Endothelial cell of umbilical vein (primary cell): ENCODE measurements around the gene IRF6. TPM values are rescaled to one million over a fixed set of nuclear protein-coding genes. Genes with fewer than 3 reads are reported as not detected.

Source experiments
- BruUV-seq: library from RNA; stranded (reverse); fragments of 400-500 nt; replicated peaks from 2 replicates; lab custom pipeline; 2021; lab: Mats Ljungman, UMichigan
- CTCF ChIA-PET: fragments of 300-600, 350-600 bp; sonication (Branson Sonifier 250); formaldehyde crosslinking; loops from one replicate; lab custom pipeline; 2021; ENCODE audit warnings: antibody characterized with exemption, inconsistent platforms; lab: Charles Lee
- POLR2A ChIA-PET: fragments of 300-600, 350-600 bp; sonication (Branson Sonifier 250); formaldehyde crosslinking; loops from one replicate; lab custom pipeline; 2021; ENCODE audit warnings: antibody characterized with exemption, inconsistent platforms; lab: Charles Lee
- DNase-seq: peaks from one replicate; pipeline ENCODE4 v3.0.0-alpha.2; 2011; ENCODE audit warnings: low read depth, low spot score
- FAIRE-seq: peaks from 2 replicates; lab custom pipeline; 2011; peaks lifted over from hg19 to GRCh38; lab: Jason Lieb, UNC
- H2AFZ ChIP-seq: 2 replicates; pipeline ENCODE4 v1.6.0; 2012; ENCODE audit warnings: low read depth, low read length, control low read depth, inconsistent platforms
- H3K27ac ChIP-seq: 2 replicates; pipeline ENCODE4 v1.5.1; 2011; ENCODE audit warnings: low read depth, mild to moderate bottlenecking, control low read depth, low read length, moderate library complexity; ENCODE audit not compliant: insufficient read depth
- H3K27me3 ChIP-seq, 2 experiments: 2 replicates each; pipeline versions ENCODE4 v1.6.0 to v1.6.1; 2011; ENCODE audit warnings: low read length in 2 of 2, mixed read lengths in 1 of 2; ENCODE audit not compliant: control insufficient read depth in 2 of 2, insufficient read depth in 2 of 2
- H3K36me3 ChIP-seq, 2 experiments: 2 replicates in 1 of 2; 3 replicates in 1 of 2; pipeline ENCODE4 v1.5.1; 2011; ENCODE audit warnings: low read length in 2 of 2, mild to moderate bottlenecking in 1 of 2, moderate library complexity in 1 of 2; ENCODE audit not compliant: control insufficient read depth in 2 of 2, insufficient read depth in 2 of 2; ENCODE audit errors: extremely low read depth in 1 of 2
- H3K4me1 ChIP-seq: 3 replicates; pipeline ENCODE4 v1.5.1; 2011; ENCODE audit warnings: mild to moderate bottlenecking, low read length; ENCODE audit not compliant: control insufficient read depth, insufficient read depth; ENCODE audit errors: extremely low read depth
- H3K4me2 ChIP-seq: 2 replicates; pipeline ENCODE4 v1.6.1; 2011; ENCODE audit warnings: low read length, control low read depth, mixed read lengths; ENCODE audit not compliant: insufficient read depth
- H3K4me3 ChIP-seq, 3 experiments: fragments of 200-600 bp in 1 of 3; sonication (generic), shearing (Covaris generic) in 1 of 3; replicated peaks in 1 of 3; 2 replicates each; pipeline ENCODE4 v1.5.1; 2011 to 2016; ENCODE audit warnings: control low read depth in 3 of 3, low read length in 3 of 3, mild to moderate bottlenecking in 2 of 3, inconsistent platforms in 1 of 3, low read depth in 1 of 3, moderate library complexity in 1 of 3; ENCODE audit not compliant: insufficient read depth in 1 of 3
- H3K79me2 ChIP-seq: 2 replicates; pipeline ENCODE4 v1.6.0; 2012; ENCODE audit warnings: low read length, inconsistent platforms; ENCODE audit not compliant: control insufficient read depth, insufficient read depth
- H3K9ac ChIP-seq: replicated peaks from 2 replicates; pipeline ENCODE3; 2011; ENCODE audit warnings: low read length, control low read depth; ENCODE audit not compliant: insufficient read depth; ENCODE audit errors: extremely low read depth
- H3K9me1 ChIP-seq: replicated peaks from 3 replicates; pipeline ENCODE4 v1.6.0; 2011; ENCODE audit warnings: mild to moderate bottlenecking, low read length; ENCODE audit not compliant: control insufficient read depth, insufficient read depth; ENCODE audit errors: extremely low read depth
- H3K9me3 ChIP-seq: replicated peaks from 2 replicates; pipeline ENCODE4 v1.5.1; 2012; ENCODE audit warnings: low read length, inconsistent platforms; ENCODE audit not compliant: control insufficient read depth, insufficient read depth
- H4K20me1 ChIP-seq: replicated peaks from 2 replicates; pipeline ENCODE3; 2011; ENCODE audit warnings: mild to moderate bottlenecking, low read length; ENCODE audit not compliant: control insufficient read depth, insufficient read depth; ENCODE audit errors: extremely low read depth
- EZH2 ChIP-seq: IDR thresholded peaks from 2 replicates; pipeline ENCODE4 v1.6.1; 2012; ENCODE audit warnings: borderline replicate concordance, low read depth, mild to moderate bottlenecking, moderate library complexity, low read length, inconsistent platforms; ENCODE audit not compliant: severe bottlenecking
- FOS ChIP-seq: IDR thresholded peaks from 2 replicates; pipeline ENCODE4 v1.6.1; 2011; ENCODE audit warnings: mild to moderate bottlenecking, low read length, moderate library complexity, borderline replicate concordance; ENCODE audit not compliant: insufficient read depth
- GATA2 ChIP-seq: IDR thresholded peaks from 2 replicates; pipeline ENCODE4 v1.7.0; 2011; ENCODE audit warnings: low read depth, mild to moderate bottlenecking, moderate library complexity, mixed read lengths, low read length; ENCODE audit not compliant: insufficient read length, insufficient read depth
- JUN ChIP-seq: IDR thresholded peaks from 2 replicates; pipeline ENCODE4 v1.6.1; 2011; ENCODE audit warnings: borderline replicate concordance, low read depth; ENCODE audit not compliant: insufficient read length, insufficient read depth
- MYC ChIP-seq: IDR thresholded peaks from one replicate; pipeline ENCODE4 v1.6.1; 2011; ENCODE audit warnings: mild to moderate bottlenecking, low read depth, low read length
- POLR2A ChIP-seq: IDR thresholded peaks from 2 replicates; pipeline ENCODE4 v1.6.1; 2012; ENCODE audit warnings: low read depth, mild to moderate bottlenecking, control low read depth, low read length
- POLR2AphosphoS5 ChIP-seq: IDR thresholded peaks from 2 replicates; pipeline ENCODE4 v1.6.1; 2012; ENCODE audit warnings: low read depth, mild to moderate bottlenecking, control low read depth, low read length, moderate library complexity; ENCODE audit not compliant: insufficient read depth
- dilution Hi-C: fragments of 300-500 bp; cut with MboI; formaldehyde crosslinking; loops from one replicate; pipeline ENCODE4 v1.15.0; 2019; ENCODE audit warnings: low sequenced_read_pairs; ENCODE audit not compliant: extremely low pct_ligation_motif_present
- intact Hi-C: fragments of 100-400 bp; cut with micrococcal nuclease; formaldehyde crosslinking; loops from one replicate; pipeline ENCODE4 v1.10.0; 2022
- polyA plus RNA-seq, 4 experiments: library from polyadenylated mRNA; depleted of rRNA in 3 of 4; stranded (reverse) in 3 of 4; unstranded in 1 of 4; fragments of >200 nt; gene quantifications; 2 replicates each; pipeline versions ENCODE4 v1.2.1 to v1.2.3, GENCODE V29; 2011 to 2012; ENCODE audit warnings: missing spikeins in 1 of 4
- total RNA-seq: library from RNA; stranded (reverse); gene quantifications from 2 replicates; pipeline ENCODE4 v1.2.3, GENCODE V29; 2021
- TF ChIP-seq, protein P1 (sequence below), 2 donors: IDR thresholded peaks; 1 replicate in 1 of 2; 2 replicates in 1 of 2; pipeline ENCODE4 v1.5.1; 2011; ENCODE audit warnings: low read length in 2 of 2, mild to moderate bottlenecking in 2 of 2, moderate library complexity in 2 of 2, control low read depth in 1 of 2, inconsistent platforms in 1 of 2, low read depth in 1 of 2; ENCODE audit not compliant: insufficient read depth in 1 of 2; ENCODE audit errors: extremely low read depth in 1 of 2

IRF6 gene
- total and polyA plus RNA-seq, 2 donors (not counting 3 experiments of a cell fraction or from before 2014, with no cell fraction given), result 42.0 to 55.8 TPM

GRCh38 chr1:209783386-209783785, 22.6 kb downstream of the IRF6 start:
- H3K4me1 ChIP-seq, result peaks cover 10% of the 10 kb centered on the region
- ChIA-PET POLR2A (interaction anchor here (1.4 kb wide), 2 partner anchors 14 to 57 kb away, joined by 4 to 5 read pairs; no protein-coding TSS in a partner anchor), CTCF (interaction anchor here (0.8 to 1.2 kb wide), 3 partner anchors 9 to 19 kb away, joined by 3 read pairs; no protein-coding TSS in a partner anchor)
- H3K27me3 ChIP-seq, result no peaks in the 10 kb centered on the region
- H3K79me2 ChIP-seq, result no peaks in the 10 kb centered on the region
- no peaks in the 10 kb centered on the region for H3K9me1 ChIP-seq
- intact Hi-C loops, result no loop called here
- no peaks in the 10 kb centered on the region for H3K9me3 ChIP-seq
- DNase-seq (no peak), FAIRE-seq (peak; percentile 37)
- no peaks in the 10 kb centered on the region for H4K20me1 ChIP-seq
- dilution Hi-C loops, result no loop called here
- peaks cover 0 to 1% of the 10 kb centered on the region in 2 experiments for H3K36me3 ChIP-seq
- no peak overlapping the region for H2AFZ ChIP-seq
- H3K4me2 ChIP-seq, result peak overlapping the region; percentile 96
- TF ChIP-seq POLR2A (no peak), GATA2 (no peak), EZH2 (no peak), JUN (no peak), POLR2AphosphoS5 (no peak), FOS (no peak), MYC (no peak)
- TF ChIP-seq, protein P1, sequence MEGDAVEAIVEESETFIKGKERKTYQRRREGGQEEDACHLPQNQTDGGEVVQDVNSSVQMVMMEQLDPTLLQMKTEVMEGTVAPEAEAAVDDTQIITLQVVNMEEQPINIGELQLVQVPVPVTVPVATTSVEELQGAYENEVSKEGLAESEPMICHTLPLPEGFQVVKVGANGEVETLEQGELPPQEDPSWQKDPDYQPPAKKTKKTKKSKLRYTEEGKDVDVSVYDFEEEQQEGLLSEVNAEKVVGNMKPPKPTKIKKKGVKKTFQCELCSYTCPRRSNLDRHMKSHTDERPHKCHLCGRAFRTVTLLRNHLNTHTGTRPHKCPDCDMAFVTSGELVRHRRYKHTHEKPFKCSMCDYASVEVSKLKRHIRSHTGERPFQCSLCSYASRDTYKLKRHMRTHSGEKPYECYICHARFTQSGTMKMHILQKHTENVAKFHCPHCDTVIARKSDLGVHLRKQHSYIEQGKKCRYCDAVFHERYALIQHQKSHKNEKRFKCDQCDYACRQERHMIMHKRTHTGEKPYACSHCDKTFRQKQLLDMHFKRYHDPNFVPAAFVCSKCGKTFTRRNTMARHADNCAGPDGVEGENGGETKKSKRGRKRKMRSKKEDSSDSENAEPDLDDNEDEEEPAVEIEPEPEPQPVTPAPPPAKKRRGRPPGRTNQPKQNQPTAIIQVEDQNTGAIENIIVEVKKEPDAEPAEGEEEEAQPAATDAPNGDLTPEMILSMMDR (IDR thresholded peaks at IDR 0.05; ENCODE audit: extremely low read depth in 1 of 2, insufficient read depth in 1 of 2, low read depth in 1 of 2, low read length in 2 of 2), result no peak
- H3K27ac ChIP-seq, result no peak overlapping the region
- peak overlapping the region in 1 of 3 experiments; percentile 90 for H3K4me3 ChIP-seq
- peak overlapping the region; percentile 95 for H3K9ac ChIP-seq
- no TSS peak for BruUV-seq
